ENCODE data around the gene ARFGEF3.

DNA sequence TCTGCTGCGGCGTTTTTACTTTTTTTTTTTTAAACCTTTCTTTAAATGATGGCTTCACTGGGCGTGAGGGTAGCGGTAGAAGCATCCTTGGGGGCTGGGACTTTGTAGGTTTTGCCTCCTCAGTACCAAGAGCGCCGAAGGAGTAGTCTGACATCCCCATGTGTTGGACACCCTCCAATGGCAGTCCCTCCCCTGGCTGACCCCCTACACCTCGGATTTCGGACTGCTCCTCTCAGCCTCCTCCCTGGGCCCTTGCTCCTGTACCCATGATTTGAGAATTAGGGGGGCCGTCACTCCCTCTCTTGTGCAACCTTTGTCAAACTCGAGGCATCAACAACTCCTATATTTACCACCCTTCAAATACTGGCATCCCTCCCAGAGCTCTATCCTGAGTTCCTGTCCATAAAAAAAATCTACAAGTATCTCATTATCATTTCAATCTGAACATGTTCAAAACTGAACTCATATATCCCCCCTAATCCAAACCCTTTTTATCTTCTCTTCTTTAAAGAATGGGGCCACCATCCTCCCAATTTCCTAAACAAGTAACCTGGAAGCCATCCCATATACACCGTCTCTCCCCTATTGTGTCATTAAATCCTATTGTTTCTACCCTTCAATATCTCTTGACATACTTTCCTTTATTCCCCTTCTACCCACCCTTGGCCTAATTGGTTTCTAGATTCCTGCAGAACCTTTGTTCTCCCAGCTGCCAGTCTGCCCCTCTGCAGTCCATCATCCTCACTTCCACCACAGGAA is 1.2 kb upstream of the ARFGEF3 start:
- TF ChIP-seq CTCF (IDR thresholded peaks at IDR 0.05) (no peak), POLR2A (IDR thresholded peaks at IDR 0.05) (no peak)
